GM19238 (cell line): ENCODE data around the gene BEAN1.

Source experiments
- DNase-seq: peaks from one replicate; pipeline ENCODE4 v3.0.0; 2011; ENCODE audit warnings: low spot score; ENCODE audit not compliant: insufficient read length

Gene BEAN1, protein sequence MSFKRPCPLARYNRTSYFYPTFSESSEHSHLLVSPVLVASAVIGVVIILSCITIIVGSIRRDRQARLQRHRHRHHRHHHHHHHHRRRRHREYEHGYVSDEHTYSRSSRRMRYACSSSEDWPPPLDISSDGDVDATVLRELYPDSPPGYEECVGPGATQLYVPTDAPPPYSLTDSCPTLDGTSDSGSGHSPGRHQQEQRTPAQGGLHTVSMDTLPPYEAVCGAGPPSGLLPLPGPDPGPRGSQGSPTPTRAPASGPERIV

GRCh38 chr16:66427036-66427860 lies at the start of gene BEAN1:
TSS of gene BEAN1 (plus strand) at chr16:66427295. CDS start at chr16:66437677, 10,382 bp downstream.
- no peak for DNase-seq

DNA sequence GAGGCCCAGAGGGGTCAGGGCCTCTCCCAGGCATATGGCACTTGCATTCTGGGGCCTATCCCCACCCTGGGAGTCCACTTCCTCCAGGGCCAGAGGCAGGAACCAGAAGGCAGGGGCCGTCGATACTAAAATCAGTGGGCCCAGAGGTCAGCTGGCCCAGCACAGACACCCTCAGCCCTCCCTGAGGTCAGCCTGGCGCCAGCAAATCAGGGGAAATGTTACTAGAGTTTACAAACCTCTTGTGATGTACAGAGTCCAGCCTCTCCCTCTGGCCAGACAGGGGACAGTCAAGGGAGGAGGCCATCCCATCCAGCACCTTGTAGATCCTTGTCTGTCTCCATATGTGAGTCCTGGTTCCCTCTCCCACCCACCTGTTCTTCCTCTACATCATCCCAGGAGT lies 49.8 kb upstream of the BEAN1 start:
- DNase-seq: no peak

GRCh38 chr16:66378741-66379570 lies 48.1 kb upstream of the BEAN1 start:
- no peak for DNase-seq

DNA sequence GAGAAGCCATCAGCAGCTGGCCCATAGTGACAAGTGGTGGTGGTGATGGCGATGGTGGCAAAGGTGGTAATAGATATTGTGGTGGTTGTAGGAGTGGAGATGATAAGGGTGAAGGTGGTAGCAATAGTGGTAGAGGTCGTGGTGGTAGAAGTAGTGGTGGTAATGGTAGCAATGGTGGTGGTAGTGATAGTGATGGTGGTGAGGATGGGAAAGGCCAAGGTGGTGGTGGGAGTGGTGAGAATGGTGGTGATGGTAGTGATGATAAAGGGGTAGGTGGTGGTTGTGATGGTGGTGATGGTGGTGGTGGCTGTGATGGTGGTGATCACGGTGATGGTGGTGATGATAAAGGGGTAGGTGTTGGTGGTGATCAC lies 47.5 kb upstream of the BEAN1 start:
- DNase-seq: no peak

GRCh38 chr16:66380421-66380820 lies 46.7 kb upstream of the BEAN1 start:
- DNase-seq: no peak

DNA sequence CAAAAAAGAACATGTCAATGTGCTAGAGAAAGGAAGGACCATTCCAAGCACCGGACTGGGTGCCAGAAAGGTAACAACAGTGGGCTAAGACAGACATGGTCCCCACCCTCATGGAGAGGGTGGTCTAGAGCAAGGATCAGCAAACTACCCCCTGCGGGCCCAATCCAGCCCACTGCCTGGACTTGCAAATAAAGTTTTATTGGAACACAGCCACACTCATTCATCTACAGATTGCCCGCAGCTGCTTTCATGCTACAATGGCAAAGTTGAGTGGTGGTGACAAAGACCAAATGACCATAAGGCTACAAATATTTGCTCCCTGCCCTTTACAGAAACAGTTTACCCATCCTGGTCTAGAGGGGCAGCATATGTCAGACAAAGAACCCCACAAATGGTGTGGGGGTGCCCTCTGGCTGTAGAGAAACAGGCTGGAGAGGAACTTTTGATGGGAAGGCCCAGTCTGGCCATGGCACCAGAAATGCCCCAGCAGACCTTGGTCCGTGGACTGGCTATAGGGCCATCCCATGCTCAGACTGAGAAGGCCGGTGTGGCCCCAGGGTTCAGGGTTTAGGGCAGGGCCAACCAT lies 45.4 kb upstream of the BEAN1 start:
- DNase-seq: no peak

DNA sequence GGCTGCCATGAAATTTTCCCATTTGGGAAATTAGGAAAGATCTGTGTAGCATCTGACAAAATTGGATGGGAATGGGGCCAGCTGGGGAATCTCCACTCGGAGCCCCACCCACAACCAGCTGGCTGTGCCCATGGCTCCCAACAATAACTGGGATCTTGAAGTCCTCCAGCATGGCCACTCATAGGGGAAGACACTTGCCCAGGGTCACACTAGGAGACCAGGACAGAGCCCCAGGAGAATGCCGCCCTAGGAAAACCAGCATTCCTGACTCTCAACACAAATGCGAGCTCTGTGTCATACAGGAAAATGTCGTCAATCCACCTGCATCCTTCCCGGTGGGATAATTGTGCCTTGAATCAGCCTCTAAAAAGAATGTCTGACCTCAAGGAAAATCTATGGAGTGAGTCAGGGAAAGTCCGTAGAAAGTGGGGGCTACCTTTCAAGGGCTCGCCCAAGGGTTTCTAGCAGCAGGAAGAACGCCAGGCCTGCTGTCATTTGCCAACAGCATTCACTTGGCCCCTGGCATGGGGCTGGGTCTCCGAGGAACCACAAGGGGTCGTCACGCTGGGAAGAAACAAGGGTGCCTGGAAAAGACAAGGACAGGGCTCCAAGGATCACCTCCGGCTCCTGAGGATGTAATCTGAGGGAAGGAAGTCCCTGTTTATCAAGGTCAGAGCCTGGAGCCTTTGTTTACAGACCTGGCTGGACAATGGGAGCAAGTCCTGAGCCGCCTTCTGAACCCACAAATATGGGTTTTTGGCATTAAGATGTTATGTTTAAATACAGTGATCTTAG lies 44.7 kb upstream of the BEAN1 start:
- DNase-seq: no peak

- no peak for DNase-seq
Observed at GRCh38 chr16:66382966-66383299, 44.2 kb upstream of the BEAN1 start.

- no peak for DNase-seq
Observed at GRCh38 chr16:66383551-66383950, 43.5 kb upstream of the BEAN1 start.

- DNase-seq: no peak
Observed at GRCh38 chr16:66385415-66385814, 41.7 kb upstream of the BEAN1 start.

DNA sequence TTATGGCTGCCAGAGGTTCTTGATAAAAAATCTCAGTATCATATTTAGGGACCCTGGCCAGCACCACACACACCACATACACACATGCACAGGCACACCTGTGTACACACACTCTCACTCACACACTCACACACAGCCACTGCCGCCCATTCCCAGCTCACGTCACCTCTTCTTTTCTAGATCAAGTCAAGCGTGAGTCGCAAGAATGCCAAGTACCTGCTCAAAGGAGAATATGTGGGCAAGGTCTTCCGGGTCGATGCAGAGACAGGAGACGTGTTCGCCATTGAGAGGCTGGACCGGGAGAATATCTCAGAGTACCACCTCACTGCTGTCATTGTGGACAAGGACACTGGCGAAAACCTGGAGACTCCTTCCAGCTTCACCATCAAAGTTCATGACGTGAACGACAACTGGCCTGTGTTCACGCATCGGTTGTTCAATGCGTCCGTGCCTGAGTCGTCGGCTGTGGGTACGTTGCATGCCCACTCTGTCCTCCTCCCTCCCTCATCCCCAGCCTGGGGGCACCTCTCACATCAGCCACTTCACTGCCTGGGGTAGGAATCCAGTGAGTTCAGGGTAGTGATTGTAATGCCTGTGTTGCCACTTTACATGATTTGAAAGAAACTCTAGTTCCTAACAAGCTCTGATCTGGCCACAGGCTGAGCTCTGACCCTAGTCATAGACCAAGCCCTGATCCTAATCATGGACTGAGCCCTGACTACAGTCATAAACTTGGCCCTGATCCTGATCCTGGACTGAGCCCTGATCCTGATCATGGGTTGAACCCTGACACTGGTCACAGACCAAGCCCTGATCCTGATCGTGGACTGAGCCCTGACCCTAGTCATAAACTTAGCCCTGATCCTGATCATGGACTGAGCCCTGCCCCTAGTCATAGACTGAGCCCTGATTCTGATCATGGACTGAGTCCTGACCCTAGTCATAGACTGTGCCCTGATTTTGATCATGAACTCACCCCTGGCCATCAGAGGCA lies 40.2 kb upstream of the BEAN1 start:
- DNase-seq: no peak

GRCh38 chr16:66387817-66388332 lies 39.2 kb upstream of the BEAN1 start:
- no peak for DNase-seq

DNA sequence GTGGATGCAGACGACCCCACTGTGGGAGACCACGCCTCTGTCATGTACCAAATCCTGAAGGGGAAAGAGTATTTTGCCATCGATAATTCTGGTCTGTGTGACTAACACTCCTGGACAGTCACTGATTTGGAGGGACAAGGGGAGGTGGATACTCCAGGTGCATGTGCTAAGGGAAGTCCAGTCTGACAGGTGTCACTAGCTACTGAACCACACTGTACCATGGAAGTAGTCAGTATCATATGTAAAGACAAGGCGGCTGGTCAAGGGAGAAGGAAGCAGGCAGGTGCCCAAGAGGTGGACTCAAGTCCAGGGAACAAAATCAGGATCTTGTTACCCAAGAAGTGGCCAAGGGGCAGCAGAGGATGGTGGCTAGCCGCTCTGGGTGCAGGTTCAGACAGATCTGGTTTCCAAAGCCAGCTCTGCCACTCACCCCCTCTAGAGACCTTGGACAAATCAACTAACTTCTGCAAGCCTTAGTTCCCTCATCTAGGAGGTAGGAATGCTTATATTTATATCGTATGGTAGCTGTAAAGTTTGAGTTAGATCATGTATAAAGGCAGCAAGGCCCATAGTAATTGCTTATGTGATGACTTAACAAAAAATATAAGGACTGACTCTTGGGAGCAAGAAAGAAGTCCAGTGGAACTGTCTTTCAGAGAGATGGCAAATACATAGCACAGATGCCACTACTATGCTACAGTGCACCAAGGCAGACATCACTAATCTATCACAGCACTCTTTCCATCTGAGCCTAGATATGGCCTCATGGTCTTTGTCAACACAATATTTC lies 38.5 kb upstream of the BEAN1 start:
- no peak for DNase-seq

GRCh38 chr16:66389256-66390176 lies 37.6 kb upstream of the BEAN1 start:
- DNase-seq: no peak

- DNase-seq: no peak
Observed at GRCh38 chr16:66390346-66391108, 36.6 kb upstream of the BEAN1 start.

DNA sequence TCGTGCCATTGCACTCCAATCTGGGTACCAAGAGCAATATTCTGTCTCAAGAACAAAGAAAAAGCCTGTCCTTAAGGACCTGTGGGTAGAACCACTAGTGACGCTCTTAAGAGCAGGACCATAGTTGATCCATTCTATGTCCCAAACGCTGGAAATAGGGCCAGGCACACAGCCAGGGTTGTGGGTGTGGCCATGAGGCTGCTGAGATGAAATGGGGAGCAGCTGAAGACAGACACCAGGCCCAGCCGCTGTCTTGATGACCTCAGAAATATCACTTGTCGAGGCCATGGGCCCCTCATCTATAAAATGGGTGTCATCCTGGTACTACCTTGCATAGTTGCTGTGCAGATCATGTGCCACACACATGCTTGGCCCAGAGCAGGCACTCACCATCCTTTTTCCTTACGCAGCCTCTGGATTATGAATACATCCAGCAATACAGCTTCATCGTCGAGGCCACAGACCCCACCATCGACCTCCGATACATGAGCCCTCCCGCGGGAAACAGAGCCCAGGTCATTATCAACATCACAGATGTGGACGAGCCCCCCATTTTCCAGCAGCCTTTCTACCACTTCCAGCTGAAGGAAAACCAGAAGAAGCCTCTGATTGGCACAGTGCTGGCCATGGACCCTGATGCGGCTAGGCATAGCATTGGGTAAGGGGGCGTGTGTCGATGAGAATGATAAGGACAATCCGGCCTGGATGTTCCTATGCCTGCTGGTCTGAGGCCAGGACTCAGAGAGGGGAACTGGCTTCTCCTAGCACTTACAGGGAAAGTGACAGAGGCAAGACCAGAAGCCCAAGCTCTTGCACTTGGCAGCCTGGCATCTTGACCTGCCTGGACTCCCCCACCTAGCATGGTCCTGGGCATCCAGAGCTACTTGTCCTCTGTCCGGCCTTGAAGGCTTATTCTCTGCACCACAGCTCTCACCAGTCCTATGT lies 35.1 kb upstream of the BEAN1 start:
- DNase-seq: no peak
